ENCODE data around the gene CHTF18. TPM values are rescaled to one million over a fixed set of nuclear protein-coding genes. Genes with fewer than 3 reads are reported as not detected.

The CHTF18 gene
- polyA plus RNA-seq, 1 donor (not counting 4 experiments of a cell fraction or from before 2014, with no cell fraction given): 5.7 TPM

DNA sequence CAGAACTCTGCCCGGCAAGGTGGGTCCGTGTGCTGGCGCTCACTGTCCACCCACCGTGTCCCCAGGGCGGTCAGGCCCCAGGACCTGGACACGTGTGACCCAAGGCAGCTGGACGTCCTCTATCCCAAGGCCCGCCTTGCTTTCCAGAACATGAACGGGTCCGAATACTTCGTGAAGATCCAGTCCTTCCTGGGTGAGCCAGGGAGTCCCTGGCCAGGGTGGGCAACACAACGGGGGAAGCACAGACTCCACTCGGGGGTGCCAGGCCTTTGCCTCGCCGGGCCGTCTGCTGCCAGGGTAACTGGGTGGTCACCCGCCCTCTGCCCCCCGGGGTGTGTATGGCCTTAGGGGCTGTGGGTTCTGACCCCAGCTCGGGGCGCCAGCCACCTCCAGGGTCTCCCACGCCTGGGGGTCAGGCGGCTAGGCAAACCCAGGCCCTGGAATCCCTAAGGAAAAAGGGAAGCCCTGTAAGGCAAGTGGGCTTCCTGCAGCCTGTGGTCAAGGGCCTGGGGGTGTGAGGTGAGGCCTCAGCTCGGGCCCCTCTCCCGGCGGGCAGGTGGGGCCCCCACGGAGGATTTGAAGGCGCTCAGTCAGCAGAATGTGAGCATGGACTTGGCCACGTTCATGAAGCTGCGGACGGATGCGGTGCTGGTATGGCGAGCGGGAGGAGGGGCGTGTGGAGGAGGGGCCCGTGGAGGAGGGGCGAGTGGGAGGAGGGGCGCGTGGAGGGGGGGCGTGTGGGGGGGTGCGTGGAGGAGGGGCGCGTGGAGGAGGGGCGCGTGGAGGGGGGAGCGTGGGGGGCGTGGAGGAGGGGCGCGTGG, 21.4 kb upstream of the CHTF18 start:
- Histone ChIP-seq H3K4me2 (ENCODE audit: control insufficient read depth, extremely low read depth, insufficient read depth, low read depth, low read length) (no peak overlapping the region), H3K9ac (ENCODE audit: control insufficient read depth, extremely low read depth, insufficient read depth, low read length) (no peak overlapping the region), H3K79me2 (ENCODE audit: control insufficient read depth, insufficient read depth, low read length) (no peaks in the 10 kb centered on the region), H3K27me3 (ENCODE audit: control insufficient read depth, extremely low read depth, insufficient read depth, low read length) (peaks cover 3% of the 10 kb centered on the region), H4K20me1 (ENCODE audit: control insufficient read depth, extremely low read depth, insufficient read depth, low read length) (no peaks in the 10 kb centered on the region), H2AFZ (ENCODE audit: control insufficient read depth, low read length) (no peak overlapping the region), H3K4me1 (ENCODE audit: control insufficient read depth, extremely low read depth, insufficient read depth, low read length) (peaks cover under 1% of the 10 kb centered on the region), H3K9me1 (ENCODE audit: control insufficient read depth, extremely low read depth, insufficient read depth, low read length) (no peaks in the 10 kb centered on the region), H3K36me3 (ENCODE audit: control insufficient read depth in 2 of 2, extremely low read depth in 1 of 2, insufficient read depth in 2 of 2, low read length in 2 of 2) (no peaks in the 10 kb centered on the region), H3K4me3 (ENCODE audit: control insufficient read depth in 2 of 3, extremely low read depth in 1 of 3, insufficient read depth in 2 of 3, low read depth in 1 of 3, low read length in 3 of 3) (no peak overlapping the region), H3K9me3 (ENCODE audit: control insufficient read depth, low read depth, low read length) (no peaks in the 10 kb centered on the region), H3K27ac (ENCODE audit: control insufficient read depth, insufficient read depth, low read length) (no peak overlapping the region)
- TF ChIP-seq, protein P1, sequence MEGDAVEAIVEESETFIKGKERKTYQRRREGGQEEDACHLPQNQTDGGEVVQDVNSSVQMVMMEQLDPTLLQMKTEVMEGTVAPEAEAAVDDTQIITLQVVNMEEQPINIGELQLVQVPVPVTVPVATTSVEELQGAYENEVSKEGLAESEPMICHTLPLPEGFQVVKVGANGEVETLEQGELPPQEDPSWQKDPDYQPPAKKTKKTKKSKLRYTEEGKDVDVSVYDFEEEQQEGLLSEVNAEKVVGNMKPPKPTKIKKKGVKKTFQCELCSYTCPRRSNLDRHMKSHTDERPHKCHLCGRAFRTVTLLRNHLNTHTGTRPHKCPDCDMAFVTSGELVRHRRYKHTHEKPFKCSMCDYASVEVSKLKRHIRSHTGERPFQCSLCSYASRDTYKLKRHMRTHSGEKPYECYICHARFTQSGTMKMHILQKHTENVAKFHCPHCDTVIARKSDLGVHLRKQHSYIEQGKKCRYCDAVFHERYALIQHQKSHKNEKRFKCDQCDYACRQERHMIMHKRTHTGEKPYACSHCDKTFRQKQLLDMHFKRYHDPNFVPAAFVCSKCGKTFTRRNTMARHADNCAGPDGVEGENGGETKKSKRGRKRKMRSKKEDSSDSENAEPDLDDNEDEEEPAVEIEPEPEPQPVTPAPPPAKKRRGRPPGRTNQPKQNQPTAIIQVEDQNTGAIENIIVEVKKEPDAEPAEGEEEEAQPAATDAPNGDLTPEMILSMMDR (optimal IDR thresholded peaks at IDR 0.05 in 1 of 3, IDR thresholded peaks at IDR 0.05 in 1 of 3, conservative IDR thresholded peaks at IDR 0.05 in 1 of 3; ENCODE audit: extremely low read depth in 1 of 3, insufficient read depth in 2 of 3, low read length in 3 of 3): no peak
- TF ChIP-seq EZH2 (IDR thresholded peaks at IDR 0.05; ENCODE audit: low read length): no peak
- FAIRE-seq: no peak
- dilution Hi-C loops (cut with MboI; ENCODE audit: extremely low pct_ligation_motif_present, low sequenced_read_pairs): no loop called here
- DNase-seq (ENCODE audit: low read depth, low spot score): no peak

DNA sequence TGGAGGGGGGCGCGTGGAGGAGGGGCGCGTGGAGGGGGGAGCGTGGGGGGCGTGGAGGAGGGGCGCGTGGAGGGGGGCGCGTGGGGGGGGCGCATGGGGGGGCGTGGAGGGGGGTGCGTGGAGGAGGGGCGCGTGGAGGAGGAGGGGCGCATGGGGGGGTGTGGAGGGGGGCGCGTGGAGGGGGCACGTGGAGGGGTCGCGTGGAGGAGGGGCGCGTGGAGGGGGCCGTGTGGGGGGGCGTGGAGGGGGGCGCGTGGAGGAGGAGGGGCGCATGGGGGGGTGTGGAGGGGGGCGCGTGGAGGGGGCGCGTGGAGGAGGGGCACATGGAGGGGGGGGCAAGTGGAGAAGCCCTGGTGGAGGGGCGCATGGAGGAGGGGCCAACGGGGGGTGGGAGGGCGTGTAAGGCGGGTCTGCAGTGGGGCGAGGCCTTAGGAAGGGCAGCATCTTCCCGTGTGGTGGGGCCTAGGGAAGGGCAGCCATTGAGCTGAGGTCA, 20.6 kb upstream of the CHTF18 start:
- no peak for DNase-seq (ENCODE audit: low read depth, low spot score)
- Histone ChIP-seq H3K4me2 (ENCODE audit: control insufficient read depth, extremely low read depth, insufficient read depth, low read depth, low read length) (no peak overlapping the region), H3K79me2 (ENCODE audit: control insufficient read depth, insufficient read depth, low read length) (no peaks in the 10 kb centered on the region), H3K9me3 (ENCODE audit: control insufficient read depth, low read depth, low read length) (no peaks in the 10 kb centered on the region), H3K9ac (ENCODE audit: control insufficient read depth, extremely low read depth, insufficient read depth, low read length) (no peak overlapping the region), H3K36me3 (ENCODE audit: control insufficient read depth in 2 of 2, extremely low read depth in 1 of 2, insufficient read depth in 2 of 2, low read length in 2 of 2) (no peaks in the 10 kb centered on the region), H2AFZ (ENCODE audit: control insufficient read depth, low read length) (no peak overlapping the region), H3K27ac (ENCODE audit: control insufficient read depth, insufficient read depth, low read length) (no peak overlapping the region), H3K4me3 (ENCODE audit: control insufficient read depth in 2 of 3, extremely low read depth in 1 of 3, insufficient read depth in 2 of 3, low read depth in 1 of 3, low read length in 3 of 3) (no peak overlapping the region), H3K27me3 (ENCODE audit: control insufficient read depth, extremely low read depth, insufficient read depth, low read length) (peaks cover 3% of the 10 kb centered on the region), H3K9me1 (ENCODE audit: control insufficient read depth, extremely low read depth, insufficient read depth, low read length) (no peaks in the 10 kb centered on the region), H4K20me1 (ENCODE audit: control insufficient read depth, extremely low read depth, insufficient read depth, low read length) (no peaks in the 10 kb centered on the region), H3K4me1 (ENCODE audit: control insufficient read depth, extremely low read depth, insufficient read depth, low read length) (no peaks in the 10 kb centered on the region)
- TF ChIP-seq EZH2 (IDR thresholded peaks at IDR 0.05; ENCODE audit: low read length): no peak
- TF ChIP-seq, protein P1 (optimal IDR thresholded peaks at IDR 0.05 in 1 of 3, IDR thresholded peaks at IDR 0.05 in 1 of 3, conservative IDR thresholded peaks at IDR 0.05 in 1 of 3; ENCODE audit: extremely low read depth in 1 of 3, insufficient read depth in 2 of 3, low read length in 3 of 3): no peak
- no peak for FAIRE-seq
- dilution Hi-C loops (cut with MboI; ENCODE audit: extremely low pct_ligation_motif_present, low sequenced_read_pairs): no loop called here

Measured in keratinocyte (primary cell).